Measurements from ENCODE around the gene ZNF45. TPM values are rescaled to one million over a fixed set of nuclear protein-coding genes. Genes with fewer than 3 reads are reported as not detected.

Gene ZNF45
- total RNA-seq, 1 experiment from 2014 or later, result 12.2 TPM

DNA sequence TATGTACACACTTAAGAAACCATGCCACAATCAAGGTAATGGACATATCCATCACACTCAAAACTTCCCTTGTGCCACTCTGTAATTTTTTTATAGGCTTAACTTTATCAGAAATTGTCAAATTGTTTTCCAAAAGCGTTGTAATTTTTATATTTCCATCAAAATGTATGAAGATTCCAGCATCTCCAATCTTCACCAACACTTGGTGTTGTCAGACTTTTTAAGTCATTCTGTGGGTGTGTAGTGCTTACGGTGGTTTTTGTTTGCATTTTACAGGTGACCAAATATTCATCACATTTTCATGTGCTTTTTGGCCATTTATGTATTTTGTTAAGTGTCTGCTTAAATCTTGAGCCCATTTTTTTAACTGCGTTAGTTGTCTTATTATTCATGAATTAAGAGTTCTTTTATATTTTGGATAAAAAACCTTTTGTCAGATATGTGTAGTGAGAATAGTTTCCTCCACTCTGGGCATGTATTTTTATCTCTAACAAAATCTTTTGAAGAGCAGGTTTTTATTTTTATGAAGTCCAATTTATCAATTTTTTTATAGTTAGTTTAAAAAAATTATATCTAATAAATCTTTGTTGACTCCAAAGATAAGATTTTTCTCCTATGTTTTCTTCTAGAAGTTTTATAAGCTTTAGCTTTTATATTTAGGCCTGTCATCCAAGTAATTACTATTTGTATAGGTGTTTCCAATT lies 4.6 kb upstream of the ZNF45 start:
- DNase-seq (ENCODE audit: low spot score), result no peak
- Mint-ChIP-seq H3K9me3 (peaks cover 60% of the 10 kb centered on the region), H3K27me3 (ENCODE audit: low read depth) (peaks cover 45% of the 10 kb centered on the region), H3K36me3 (peaks cover 6% of the 10 kb centered on the region; the same call in 1 of the 2 replicates), H3K4me3 (no peak overlapping the region), H3K4me1 (no peaks in the 10 kb centered on the region), H3K27ac (no peak overlapping the region)
- ChIA-PET POLR2A (no interaction called here), CTCF (interaction anchor here (1.5 kb wide), 1 partner anchor 11 kb away, joined by 5 read pairs; the partner anchor contains the start of gene ZNF221)
- TF ChIP-seq, protein P1, sequence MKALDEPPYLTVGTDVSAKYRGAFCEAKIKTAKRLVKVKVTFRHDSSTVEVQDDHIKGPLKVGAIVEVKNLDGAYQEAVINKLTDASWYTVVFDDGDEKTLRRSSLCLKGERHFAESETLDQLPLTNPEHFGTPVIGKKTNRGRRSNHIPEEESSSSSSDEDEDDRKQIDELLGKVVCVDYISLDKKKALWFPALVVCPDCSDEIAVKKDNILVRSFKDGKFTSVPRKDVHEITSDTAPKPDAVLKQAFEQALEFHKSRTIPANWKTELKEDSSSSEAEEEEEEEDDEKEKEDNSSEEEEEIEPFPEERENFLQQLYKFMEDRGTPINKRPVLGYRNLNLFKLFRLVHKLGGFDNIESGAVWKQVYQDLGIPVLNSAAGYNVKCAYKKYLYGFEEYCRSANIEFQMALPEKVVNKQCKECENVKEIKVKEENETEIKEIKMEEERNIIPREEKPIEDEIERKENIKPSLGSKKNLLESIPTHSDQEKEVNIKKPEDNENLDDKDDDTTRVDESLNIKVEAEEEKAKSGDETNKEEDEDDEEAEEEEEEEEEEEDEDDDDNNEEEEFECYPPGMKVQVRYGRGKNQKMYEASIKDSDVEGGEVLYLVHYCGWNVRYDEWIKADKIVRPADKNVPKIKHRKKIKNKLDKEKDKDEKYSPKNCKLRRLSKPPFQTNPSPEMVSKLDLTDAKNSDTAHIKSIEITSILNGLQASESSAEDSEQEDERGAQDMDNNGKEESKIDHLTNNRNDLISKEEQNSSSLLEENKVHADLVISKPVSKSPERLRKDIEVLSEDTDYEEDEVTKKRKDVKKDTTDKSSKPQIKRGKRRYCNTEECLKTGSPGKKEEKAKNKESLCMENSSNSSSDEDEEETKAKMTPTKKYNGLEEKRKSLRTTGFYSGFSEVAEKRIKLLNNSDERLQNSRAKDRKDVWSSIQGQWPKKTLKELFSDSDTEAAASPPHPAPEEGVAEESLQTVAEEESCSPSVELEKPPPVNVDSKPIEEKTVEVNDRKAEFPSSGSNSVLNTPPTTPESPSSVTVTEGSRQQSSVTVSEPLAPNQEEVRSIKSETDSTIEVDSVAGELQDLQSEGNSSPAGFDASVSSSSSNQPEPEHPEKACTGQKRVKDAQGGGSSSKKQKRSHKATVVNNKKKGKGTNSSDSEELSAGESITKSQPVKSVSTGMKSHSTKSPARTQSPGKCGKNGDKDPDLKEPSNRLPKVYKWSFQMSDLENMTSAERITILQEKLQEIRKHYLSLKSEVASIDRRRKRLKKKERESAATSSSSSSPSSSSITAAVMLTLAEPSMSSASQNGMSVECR (CRISPR knock-in tag; IDR thresholded peaks at IDR 0.05; ENCODE audit: borderline replicate concordance), result no peak
- TF ChIP-seq, protein P2, sequence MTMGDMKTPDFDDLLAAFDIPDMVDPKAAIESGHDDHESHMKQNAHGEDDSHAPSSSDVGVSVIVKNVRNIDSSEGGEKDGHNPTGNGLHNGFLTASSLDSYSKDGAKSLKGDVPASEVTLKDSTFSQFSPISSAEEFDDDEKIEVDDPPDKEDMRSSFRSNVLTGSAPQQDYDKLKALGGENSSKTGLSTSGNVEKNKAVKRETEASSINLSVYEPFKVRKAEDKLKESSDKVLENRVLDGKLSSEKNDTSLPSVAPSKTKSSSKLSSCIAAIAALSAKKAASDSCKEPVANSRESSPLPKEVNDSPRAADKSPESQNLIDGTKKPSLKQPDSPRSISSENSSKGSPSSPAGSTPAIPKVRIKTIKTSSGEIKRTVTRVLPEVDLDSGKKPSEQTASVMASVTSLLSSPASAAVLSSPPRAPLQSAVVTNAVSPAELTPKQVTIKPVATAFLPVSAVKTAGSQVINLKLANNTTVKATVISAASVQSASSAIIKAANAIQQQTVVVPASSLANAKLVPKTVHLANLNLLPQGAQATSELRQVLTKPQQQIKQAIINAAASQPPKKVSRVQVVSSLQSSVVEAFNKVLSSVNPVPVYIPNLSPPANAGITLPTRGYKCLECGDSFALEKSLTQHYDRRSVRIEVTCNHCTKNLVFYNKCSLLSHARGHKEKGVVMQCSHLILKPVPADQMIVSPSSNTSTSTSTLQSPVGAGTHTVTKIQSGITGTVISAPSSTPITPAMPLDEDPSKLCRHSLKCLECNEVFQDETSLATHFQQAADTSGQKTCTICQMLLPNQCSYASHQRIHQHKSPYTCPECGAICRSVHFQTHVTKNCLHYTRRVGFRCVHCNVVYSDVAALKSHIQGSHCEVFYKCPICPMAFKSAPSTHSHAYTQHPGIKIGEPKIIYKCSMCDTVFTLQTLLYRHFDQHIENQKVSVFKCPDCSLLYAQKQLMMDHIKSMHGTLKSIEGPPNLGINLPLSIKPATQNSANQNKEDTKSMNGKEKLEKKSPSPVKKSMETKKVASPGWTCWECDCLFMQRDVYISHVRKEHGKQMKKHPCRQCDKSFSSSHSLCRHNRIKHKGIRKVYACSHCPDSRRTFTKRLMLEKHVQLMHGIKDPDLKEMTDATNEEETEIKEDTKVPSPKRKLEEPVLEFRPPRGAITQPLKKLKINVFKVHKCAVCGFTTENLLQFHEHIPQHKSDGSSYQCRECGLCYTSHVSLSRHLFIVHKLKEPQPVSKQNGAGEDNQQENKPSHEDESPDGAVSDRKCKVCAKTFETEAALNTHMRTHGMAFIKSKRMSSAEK (CRISPR knock-in tag; IDR thresholded peaks at IDR 0.05; ENCODE audit: borderline replicate concordance), result no peak
- ATAC-seq, result no peak

GRCh38 chr19:43936188-43936587 lies 1.1 kb upstream of the ZNF45 start:
- ATAC-seq (no peak), DNase-seq (ENCODE audit: low spot score) (no peak)
- peaks cover 6% of the 10 kb centered on the region for H3K4me1 Mint-ChIP-seq
- peaks cover 28% of the 10 kb centered on the region for H3K27me3 Mint-ChIP-seq (ENCODE audit: low read depth)
- H3K36me3 Mint-ChIP-seq, result peaks cover 19% of the 10 kb centered on the region
- peak overlapping the region; percentile 92 for H3K4me3 Mint-ChIP-seq
- no peak overlapping the region for H3K27ac Mint-ChIP-seq
- POLR2A ChIA-PET, result no interaction called here
- H3K9me3 Mint-ChIP-seq, result peaks cover 33% of the 10 kb centered on the region
- CTCF ChIA-PET, result interaction anchor here (0.5 to 1.0 kb wide), 3 partner anchors 33 to 791 kb away, joined by 3 to 4 read pairs (median 3); no protein-coding TSS in a partner anchor
- TF ChIP-seq ZNF263 (CRISPR knock-in tag; IDR thresholded peaks at IDR 0.05; ENCODE audit: low read depth) (no peak), SP1 (CRISPR knock-in tag; conservative IDR thresholded peaks at IDR 0.05) (no peak), RORB (CRISPR knock-in tag; IDR thresholded peaks at IDR 0.05) (no peak), ZNF396 (CRISPR knock-in tag; IDR thresholded peaks at IDR 0.05; ENCODE audit: borderline replicate concordance) (no peak), FOXK1 (CRISPR knock-in tag; IDR thresholded peaks at IDR 0.05) (no peak), AFF4 (CRISPR knock-in tag; IDR thresholded peaks at IDR 0.05; ENCODE audit: borderline replicate concordance) (no peak), ZNF425 (CRISPR knock-in tag; conservative IDR thresholded peaks at IDR 0.05) (no peak), SMAD3 (CRISPR knock-in tag; IDR thresholded peaks at IDR 0.05; ENCODE audit: borderline replicate concordance) (no peak), CREB1 (CRISPR knock-in tag; IDR thresholded peaks at IDR 0.05) (no peak), ATF1 (CRISPR knock-in tag; IDR thresholded peaks at IDR 0.05) (no peak), FOXJ3 (CRISPR knock-in tag; IDR thresholded peaks at IDR 0.05; ENCODE audit: borderline replicate concordance) (no peak), TCF7 (CRISPR knock-in tag; IDR thresholded peaks at IDR 0.05; ENCODE audit: low read depth) (no peak), TEAD4 (CRISPR knock-in tag; IDR thresholded peaks at IDR 0.05) (no peak)
- TF ChIP-seq, protein P3, sequence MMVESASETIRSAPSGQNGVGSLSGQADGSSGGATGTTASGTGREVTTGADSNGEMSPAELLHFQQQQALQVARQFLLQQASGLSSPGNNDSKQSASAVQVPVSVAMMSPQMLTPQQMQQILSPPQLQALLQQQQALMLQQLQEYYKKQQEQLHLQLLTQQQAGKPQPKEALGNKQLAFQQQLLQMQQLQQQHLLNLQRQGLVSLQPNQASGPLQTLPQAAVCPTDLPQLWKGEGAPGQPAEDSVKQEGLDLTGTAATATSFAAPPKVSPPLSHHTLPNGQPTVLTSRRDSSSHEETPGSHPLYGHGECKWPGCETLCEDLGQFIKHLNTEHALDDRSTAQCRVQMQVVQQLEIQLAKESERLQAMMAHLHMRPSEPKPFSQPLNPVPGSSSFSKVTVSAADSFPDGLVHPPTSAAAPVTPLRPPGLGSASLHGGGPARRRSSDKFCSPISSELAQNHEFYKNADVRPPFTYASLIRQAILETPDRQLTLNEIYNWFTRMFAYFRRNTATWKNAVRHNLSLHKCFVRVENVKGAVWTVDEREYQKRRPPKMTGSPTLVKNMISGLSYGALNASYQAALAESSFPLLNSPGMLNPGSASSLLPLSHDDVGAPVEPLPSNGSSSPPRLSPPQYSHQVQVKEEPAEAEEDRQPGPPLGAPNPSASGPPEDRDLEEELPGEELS (CRISPR knock-in tag; IDR thresholded peaks at IDR 0.05), result no peak

Data from WTC11 (cell line).